GM12891 (cell line): ENCODE data around the gene DPRX. TPM values are rescaled to one million over a fixed set of nuclear protein-coding genes. Genes with fewer than 3 reads are reported as not detected.

Experiments used
- DNase-seq: peaks from one replicate; pipeline ENCODE4 v3.0.0; 2011; ENCODE audit warnings: low spot score; ENCODE audit not compliant: insufficient read length
- FAIRE-seq: peaks from 2 replicates; lab custom pipeline; 2011; peaks lifted over from hg19 to GRCh38; lab: Jason Lieb, UNC
- PAX5 ChIP-seq: IDR thresholded peaks from 2 replicates; pipeline ENCODE4 v1.6.1; 2011; ENCODE audit warnings: low read length, moderate library complexity, mild to moderate bottlenecking; ENCODE audit not compliant: insufficient read depth, severe bottlenecking
- POLR2A ChIP-seq: IDR thresholded peaks from 2 replicates; pipeline ENCODE4 v1.6.1; 2011; ENCODE audit warnings: low read depth, low read length, control low read depth
- POLR2AphosphoS5 ChIP-seq: IDR thresholded peaks from 2 replicates; pipeline ENCODE4 v1.6.1; 2011; ENCODE audit warnings: low read depth, low read length, control low read depth
- POU2F2 ChIP-seq: IDR thresholded peaks from 2 replicates; pipeline ENCODE4 v1.6.1; 2011; ENCODE audit warnings: low read depth, mild to moderate bottlenecking, control low read depth, low read length, moderate library complexity
- SPI1 ChIP-seq: IDR thresholded peaks from 2 replicates; pipeline ENCODE4 v1.6.1; 2011; ENCODE audit warnings: low read depth, low read length, control low read depth
- TAF1 ChIP-seq: IDR thresholded peaks from 2 replicates; pipeline ENCODE4 v1.6.1; 2011; ENCODE audit warnings: low read depth, low read length, control low read depth
- polyA plus RNA-seq: library from polyadenylated mRNA; unstranded; fragments of >200 nt; gene quantifications from one replicate; pipeline ENCODE4 v1.2.1, GENCODE V29; 2012; ENCODE audit warnings: low read depth, missing spikeins, inconsistent platforms; ENCODE audit not compliant: missing spikeins

Gene DPRX
- not detected for polyA plus RNA-seq

GRCh38 chr19:53631949-53632407, at the start of gene DPRX:
TSS of gene DPRX (plus strand) at chr19:53631999. CDS start at chr19:53632107, 108 bp downstream.
- TF ChIP-seq POU2F2 = no peak
- no peak for TF ChIP-seq SPI1
- DNase-seq = no peak
- no peak for FAIRE-seq

DNA sequence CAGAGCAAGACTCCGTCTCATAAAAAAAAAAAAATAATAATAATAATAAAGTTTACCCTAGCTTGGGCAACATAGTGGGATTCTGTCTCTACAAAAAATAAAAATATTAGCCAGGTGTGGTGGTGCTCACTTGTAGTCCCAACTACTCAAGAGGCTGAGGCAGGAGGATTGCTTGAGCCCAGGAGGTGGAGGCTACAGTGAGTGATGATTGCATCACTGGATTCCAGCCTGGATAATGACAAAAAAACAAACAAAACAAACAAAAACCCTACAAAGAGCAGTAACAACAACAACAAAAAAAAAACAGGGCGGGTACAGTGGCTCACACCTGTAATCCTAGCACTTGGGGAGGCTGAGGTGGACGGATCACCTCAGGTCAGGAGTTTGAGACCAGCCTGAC, 48.6 kb upstream of the DPRX start:
- TF ChIP-seq POLR2A = no peak
- TF ChIP-seq POLR2AphosphoS5 = no peak
- no peak for TF ChIP-seq SPI1
- no peak for TF ChIP-seq POU2F2
- no peak for TF ChIP-seq PAX5
- TF ChIP-seq TAF1 = no peak
- FAIRE-seq (no peak), DNase-seq (no peak)

- TF ChIP-seq POLR2AphosphoS5 (no peak), POU2F2 (no peak), POLR2A (no peak), SPI1 (no peak), PAX5 (no peak), TAF1 (no peak)
- FAIRE-seq (no peak), DNase-seq (no peak)
Observed at GRCh38 chr19:53586277-53586691, 45.5 kb upstream of the DPRX start.

GRCh38 chr19:53594811-53595509, 36.8 kb upstream of the DPRX start:
- FAIRE-seq (no peak), DNase-seq (no peak)
- TF ChIP-seq POU2F2 (no peak), PAX5 (no peak), TAF1 (no peak), SPI1 (no peak)

GRCh38 chr19:53595510-53595867, 36.3 kb upstream of the DPRX start:
- DNase-seq (no peak), FAIRE-seq (no peak)
- TF ChIP-seq PAX5 (no peak), TAF1 (no peak), POU2F2 (no peak), SPI1 (no peak), POLR2A (no peak), POLR2AphosphoS5 (no peak)

DNA sequence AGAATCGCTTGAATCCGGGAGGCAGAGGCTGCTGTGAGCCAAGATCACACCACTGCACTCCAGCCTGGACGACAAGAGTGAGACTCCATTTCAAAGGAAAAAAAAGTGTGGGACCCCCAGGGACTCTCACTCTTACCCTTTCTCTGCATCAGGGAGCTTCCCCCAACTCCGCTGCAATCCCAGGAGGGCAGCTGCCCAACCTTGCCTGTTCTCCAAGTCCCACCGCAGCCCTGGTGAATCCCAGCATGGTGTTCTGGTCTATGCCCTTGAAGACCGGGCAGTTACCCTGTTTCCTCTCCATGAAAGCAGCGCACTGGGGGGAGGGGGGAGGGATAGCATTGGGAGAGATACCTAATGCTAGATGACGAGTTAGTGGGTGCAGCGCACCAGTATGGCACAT, 35.7 kb upstream of the DPRX start:
- FAIRE-seq (no peak), DNase-seq (no peak)
- TF ChIP-seq TAF1 = no peak
- no peak for TF ChIP-seq POU2F2
- no peak for TF ChIP-seq POLR2A
- TF ChIP-seq POLR2AphosphoS5 = no peak

- DNase-seq (no peak), FAIRE-seq (no peak)
- TF ChIP-seq SPI1 (no peak), POLR2A (no peak), POU2F2 (no peak), TAF1 (no peak), PAX5 (no peak), POLR2AphosphoS5 (no peak)
Observed at GRCh38 chr19:53597023-53597422, 34.8 kb upstream of the DPRX start.

DNA sequence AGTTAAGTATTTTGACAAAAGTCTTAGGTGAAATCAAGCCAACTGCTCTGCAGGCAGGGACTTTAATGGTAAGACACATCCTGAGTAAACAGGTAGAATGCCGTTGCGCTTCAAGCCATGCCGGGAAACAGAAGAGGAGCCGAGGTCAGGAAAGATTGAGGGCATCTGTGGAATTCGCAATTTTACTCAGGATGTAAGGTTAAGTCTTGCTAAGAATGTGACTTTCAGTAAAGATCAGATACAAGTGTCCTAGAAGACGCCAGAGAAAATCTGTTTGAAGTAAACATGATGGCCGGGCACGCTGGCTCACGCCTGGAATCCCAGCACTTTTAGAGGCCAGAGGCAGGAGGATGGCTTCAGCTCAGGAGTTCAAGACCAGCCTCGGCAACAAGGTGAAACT, 33.4 kb upstream of the DPRX start:
- DNase-seq (no peak), FAIRE-seq (no peak)
- TF ChIP-seq TAF1 = no peak
- TF ChIP-seq SPI1 = no peak
- TF ChIP-seq POU2F2 = no peak
- TF ChIP-seq PAX5 = no peak
- no peak for TF ChIP-seq POLR2AphosphoS5
- no peak for TF ChIP-seq POLR2A

GRCh38 chr19:53600217-53600616, 31.6 kb upstream of the DPRX start:
- TF ChIP-seq POU2F2 (no peak), POLR2A (no peak), POLR2AphosphoS5 (no peak), PAX5 (no peak), SPI1 (no peak), TAF1 (no peak)
- DNase-seq (no peak), FAIRE-seq (no peak)

DNA sequence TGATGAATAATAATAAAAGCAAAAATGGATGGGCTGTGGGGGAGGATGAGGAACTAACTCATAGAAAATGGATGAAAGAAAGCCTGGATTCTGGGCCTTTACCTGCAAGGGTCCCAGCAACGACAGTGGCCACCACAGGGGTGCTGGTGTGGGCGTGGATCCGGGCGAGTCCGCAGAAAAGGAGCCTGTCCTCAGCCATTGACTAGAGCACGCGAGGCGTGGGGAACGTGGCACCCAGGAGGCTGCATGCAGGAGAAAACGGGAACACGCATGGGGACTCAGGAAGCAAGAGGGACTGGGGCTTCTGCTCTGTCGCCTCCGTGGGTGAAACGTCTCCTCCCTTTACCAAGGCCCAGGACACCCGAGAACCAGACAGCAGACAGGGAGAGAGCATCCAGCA, 25.8 kb upstream of the DPRX start:
- TF ChIP-seq POU2F2 (no peak), SPI1 (no peak), PAX5 (no peak), TAF1 (no peak), POLR2AphosphoS5 (no peak), POLR2A (no peak)
- no peak for FAIRE-seq
- DNase-seq = no peak

- DNase-seq (no peak), FAIRE-seq (no peak)
- TF ChIP-seq TAF1 (no peak), POLR2AphosphoS5 (no peak), PAX5 (no peak), SPI1 (no peak), POLR2A (no peak), POU2F2 (no peak)
Observed at GRCh38 chr19:53608381-53608780, 23.4 kb upstream of the DPRX start.
